ENCODE results near the gene PCDHGB3. TPM values are rescaled to one million over a fixed set of nuclear protein-coding genes. Genes with fewer than 3 reads are reported as not detected.

PCDHGB3 gene
- total RNA-seq, 4 donors from 2014 or later: 4.3 to 9.7 (median 7.5) TPM

DNA sequence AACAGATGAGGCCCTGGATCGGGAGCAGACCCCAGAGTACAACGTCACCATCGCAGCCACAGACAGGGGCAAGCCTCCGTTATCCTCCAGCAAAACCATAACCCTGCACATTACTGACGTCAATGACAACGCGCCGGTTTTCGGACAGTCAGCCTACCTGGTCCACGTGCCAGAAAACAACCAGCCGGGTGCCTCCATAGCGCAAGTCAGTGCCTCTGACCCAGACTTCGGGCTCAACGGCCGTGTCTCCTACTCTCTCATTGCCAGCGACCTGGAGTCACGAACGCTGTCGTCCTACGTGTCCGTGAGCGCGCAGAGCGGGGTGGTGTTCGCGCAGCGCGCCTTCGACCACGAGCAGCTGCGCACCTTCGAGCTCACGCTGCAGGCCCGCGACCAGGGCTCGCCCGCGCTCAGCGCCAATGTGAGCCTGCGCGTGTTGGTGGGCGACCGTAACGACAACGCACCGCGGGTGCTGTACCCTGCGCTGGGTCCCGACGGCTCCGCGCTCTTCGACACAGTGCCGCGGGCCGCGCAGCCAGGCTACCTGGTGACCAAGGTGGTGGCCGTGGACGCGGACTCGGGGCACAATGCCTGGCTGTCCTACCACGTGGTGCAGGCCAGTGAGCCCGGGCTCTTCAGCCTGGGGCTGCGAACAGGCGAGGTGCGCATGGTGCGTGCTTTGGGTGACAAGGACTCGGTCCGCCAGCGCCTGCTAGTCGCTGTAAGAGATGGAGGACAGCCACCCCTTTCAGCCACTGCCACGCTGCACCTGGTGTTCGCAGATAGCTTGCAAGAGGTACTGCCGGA lies 49.2 kb downstream of the PCDHGB3 start:
- TF ChIP-seq POLR2A (IDR thresholded peaks at IDR 0.05): no peak
- TF ChIP-seq, protein P1, sequence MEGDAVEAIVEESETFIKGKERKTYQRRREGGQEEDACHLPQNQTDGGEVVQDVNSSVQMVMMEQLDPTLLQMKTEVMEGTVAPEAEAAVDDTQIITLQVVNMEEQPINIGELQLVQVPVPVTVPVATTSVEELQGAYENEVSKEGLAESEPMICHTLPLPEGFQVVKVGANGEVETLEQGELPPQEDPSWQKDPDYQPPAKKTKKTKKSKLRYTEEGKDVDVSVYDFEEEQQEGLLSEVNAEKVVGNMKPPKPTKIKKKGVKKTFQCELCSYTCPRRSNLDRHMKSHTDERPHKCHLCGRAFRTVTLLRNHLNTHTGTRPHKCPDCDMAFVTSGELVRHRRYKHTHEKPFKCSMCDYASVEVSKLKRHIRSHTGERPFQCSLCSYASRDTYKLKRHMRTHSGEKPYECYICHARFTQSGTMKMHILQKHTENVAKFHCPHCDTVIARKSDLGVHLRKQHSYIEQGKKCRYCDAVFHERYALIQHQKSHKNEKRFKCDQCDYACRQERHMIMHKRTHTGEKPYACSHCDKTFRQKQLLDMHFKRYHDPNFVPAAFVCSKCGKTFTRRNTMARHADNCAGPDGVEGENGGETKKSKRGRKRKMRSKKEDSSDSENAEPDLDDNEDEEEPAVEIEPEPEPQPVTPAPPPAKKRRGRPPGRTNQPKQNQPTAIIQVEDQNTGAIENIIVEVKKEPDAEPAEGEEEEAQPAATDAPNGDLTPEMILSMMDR (IDR thresholded peaks at IDR 0.05): no peak
- no peak for TF ChIP-seq POLR2AphosphoS5 (IDR thresholded peaks at IDR 0.05)
- no peak for TF ChIP-seq EP300 (IDR thresholded peaks at IDR 0.05)
- WGBS: 32% methylated on average over 15 of the region's 74 CpGs
- no peaks in the 10 kb centered on the region for H3K27me3 ChIP-seq
- no peak overlapping the region for H3K4me3 ChIP-seq
- no peaks in the 10 kb centered on the region for H3K4me1 ChIP-seq
- H3K27ac ChIP-seq: no peak overlapping the region
- no peaks in the 10 kb centered on the region for H3K36me3 ChIP-seq
- H3K9me3 ChIP-seq: peaks cover 70% of the 10 kb centered on the region
- no peak for DNase-seq (ENCODE audit: low spot score in 2 of 2)

DNA sequence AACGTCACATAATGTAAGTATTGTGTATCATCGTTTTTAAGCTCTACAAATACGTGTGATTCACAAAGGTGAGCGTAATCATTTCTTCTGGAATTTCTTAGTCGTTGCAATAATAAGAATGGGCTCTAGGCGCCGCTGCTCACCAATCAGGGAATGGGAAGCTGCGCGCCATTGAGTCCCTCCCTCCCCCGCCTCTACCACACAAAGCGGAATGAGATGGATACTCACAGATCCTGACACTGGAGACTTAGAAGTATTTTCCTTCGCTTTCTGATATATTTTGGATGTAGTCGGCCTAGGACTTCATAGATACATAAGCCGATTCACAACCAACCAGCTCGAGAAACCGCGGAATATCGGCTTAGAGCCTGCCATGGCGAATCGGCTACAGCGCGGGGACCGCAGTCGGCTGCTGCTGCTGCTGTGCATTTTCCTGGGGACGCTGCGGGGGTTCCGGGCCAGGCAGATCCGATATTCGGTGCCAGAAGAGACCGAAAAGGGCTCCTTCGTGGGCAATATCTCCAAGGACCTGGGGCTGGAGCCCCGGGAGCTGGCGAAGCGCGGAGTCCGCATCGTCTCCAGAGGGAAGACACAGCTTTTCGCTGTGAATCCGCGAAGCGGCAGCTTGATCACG lies 50.9 kb downstream of the PCDHGB3 start, which contains the start of gene PCDHGA11:
TSS of gene PCDHGA11 (plus strand) at position 197 of the 634 bp plus-strand sequence. CDS start at position 374, 177 bp downstream.
- 18% methylated on average over 40 of the region's 42 CpGs for WGBS
- peaks cover 64% of the 10 kb centered on the region for H3K9me3 ChIP-seq

DNA sequence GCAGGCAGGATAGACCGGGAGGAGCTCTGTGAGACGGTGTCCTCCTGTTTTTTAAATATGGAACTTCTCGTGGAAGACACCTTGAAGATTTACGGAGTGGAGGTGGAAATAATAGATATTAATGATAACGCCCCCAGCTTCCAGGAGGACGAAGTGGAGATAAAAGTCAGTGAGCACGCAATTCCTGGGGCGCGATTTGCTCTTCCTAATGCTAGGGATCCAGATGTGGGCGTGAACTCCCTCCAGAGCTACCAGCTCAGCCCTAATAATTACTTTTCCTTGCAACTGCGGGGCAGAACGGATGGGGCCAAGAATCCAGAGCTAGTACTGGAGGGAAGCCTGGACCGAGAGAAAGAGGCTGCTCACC lies 51.4 kb downstream of the PCDHGB3 start:
- H3K4me1 ChIP-seq: no peaks in the 10 kb centered on the region
- no peak for DNase-seq (ENCODE audit: low spot score in 2 of 2)
- no peaks in the 10 kb centered on the region for H3K36me3 ChIP-seq
- H3K27ac ChIP-seq: no peak overlapping the region
- 14% methylated on average over 13 of the region's 13 CpGs for WGBS
- peaks cover 69% of the 10 kb centered on the region for H3K9me3 ChIP-seq
- TF ChIP-seq POLR2A (IDR thresholded peaks at IDR 0.05): no peak
- no peak for TF ChIP-seq POLR2AphosphoS5 (IDR thresholded peaks at IDR 0.05)
- TF ChIP-seq, protein P1 (IDR thresholded peaks at IDR 0.05): no peak
- no peak for TF ChIP-seq EP300 (IDR thresholded peaks at IDR 0.05)
- peak overlapping the region; percentile 36 for H3K4me3 ChIP-seq
- H3K27me3 ChIP-seq: no peaks in the 10 kb centered on the region

More for the DNA sequence above, 50.9 kb downstream of the PCDHGB3 start, which contains the start of gene PCDHGA11:
- Histone ChIP-seq H3K36me3 (no peaks in the 10 kb centered on the region), H3K4me1 (no peaks in the 10 kb centered on the region), H3K27ac (no peak within 1 kb of the TSS), H3K4me3 (peak within 1 kb of the TSS; percentile 36), H3K27me3 (no peaks in the 10 kb centered on the region)
- TF ChIP-seq POLR2AphosphoS5 (IDR thresholded peaks at IDR 0.05) (no peak), POLR2A (IDR thresholded peaks at IDR 0.05) (no peak), EP300 (IDR thresholded peaks at IDR 0.05) (no peak)
- TF ChIP-seq, protein P1 (IDR thresholded peaks at IDR 0.05): peak in 1 of 2 donors; percentile 13
- no peak for DNase-seq (ENCODE audit: low spot score in 2 of 2)

Other genes starting within 250 kb of the PCDHGB3 start
- gene PCDHB4, start 248.4 kb upstream of the PCDHGB3 start, total RNA-seq: 1 to 10 TPM; 1.8 to 5.6 (median 2.0) TPM
- gene PCDHB5, start 235.0 kb upstream of the PCDHGB3 start, total RNA-seq: 1 to 10 TPM in 2 of 4 donors, under 1 TPM in 2; 0.72 to 6.2 (median 1.9) TPM
- gene PCDHB6, start 220.2 kb upstream of the PCDHGB3 start, total RNA-seq: 1 to 10 TPM in 2 of 4 donors, under 1 TPM in 1, not detected in 1; 0.76 to 2.2 (median 1.7) TPM
- gene PCDHB7, start 197.6 kb upstream of the PCDHGB3 start, total RNA-seq: 1 to 10 TPM in 1 of 4 donors, under 1 TPM in 3; 0.49 to 1.2 (median 0.78) TPM
- under 1 TPM in 3 of 4 donors, not detected in 1; 0.62 to 0.93 (median 0.68) TPM for gene PCDHB8, start 192.5 kb upstream of the PCDHGB3 start, total RNA-seq
- gene PCDHB16, start 187.9 kb upstream of the PCDHGB3 start, total RNA-seq: 1 to 10 TPM; 2.9 to 4.8 (median 3.2) TPM
- 1 to 10 TPM; 1.1 to 3.2 (median 2.5) TPM for gene PCDHB9, start 183.1 kb upstream of the PCDHGB3 start, total RNA-seq
- gene PCDHB10, start 177.9 kb upstream of the PCDHGB3 start, total RNA-seq: 1 to 10 TPM in 3 of 4 donors, under 1 TPM in 1; 0.60 to 1.4 (median 1.2) TPM
- 1 to 10 TPM in 3 of 4 donors, under 1 TPM in 1; 0.98 to 2.8 (median 1.2) TPM for gene PCDHB11, start 170.6 kb upstream of the PCDHGB3 start, total RNA-seq
- gene PCDHB12, start 161.5 kb upstream of the PCDHGB3 start, total RNA-seq: 1 to 10 TPM in 1 of 4 donors, under 1 TPM in 3; 0.83 to 2.2 (median 0.95) TPM
- gene PCDHB13, start 156.3 kb upstream of the PCDHGB3 start, total RNA-seq: 1 to 10 TPM; 5.9 to 10.0 (median 6.2) TPM
- 1 to 10 TPM; 2.5 to 6.5 (median 6.0) TPM for gene PCDHB14, start 146.9 kb upstream of the PCDHGB3 start, total RNA-seq
- gene PCDHB15, start 124.8 kb upstream of the PCDHGB3 start, total RNA-seq: 1 to 10 TPM in 3 of 4 donors, under 1 TPM in 1; 0.68 to 2.3 (median 1.6) TPM
- gene SLC25A2, start 66.2 kb upstream of the PCDHGB3 start, total RNA-seq: 1 to 10 TPM in 2 of 4 donors, under 1 TPM in 2; 0.57 to 4.5 (median 0.99) TPM
- gene TAF7, start 49.5 kb upstream of the PCDHGB3 start, total RNA-seq: 10 to 100 TPM; 47.3 to 70.3 (median 62.7) TPM
- under 1 TPM; 0.26 to 0.38 (median 0.33) TPM for gene PCDHGA1, start 39.7 kb upstream of the PCDHGB3 start, total RNA-seq
- gene PCDHGA2, start 31.5 kb upstream of the PCDHGB3 start, total RNA-seq: 1 to 10 TPM; 2.0 to 3.4 (median 2.9) TPM
- 1 to 10 TPM; 1.3 to 2.3 (median 1.7) TPM for gene PCDHGA3, start 26.4 kb upstream of the PCDHGB3 start, total RNA-seq
- 1 to 10 TPM; 1.2 to 4.3 (median 2.8) TPM for gene PCDHGB1, start 20.1 kb upstream of the PCDHGB3 start, total RNA-seq
- gene PCDHGA4, start 15.2 kb upstream of the PCDHGB3 start, total RNA-seq: 1 to 10 TPM; 2.0 to 5.6 (median 3.2) TPM
- 1 to 10 TPM; 2.6 to 6.5 (median 3.8) TPM for gene PCDHGB2, start 10.2 kb upstream of the PCDHGB3 start, total RNA-seq
- gene PCDHGA5, start 6.1 kb upstream of the PCDHGB3 start, total RNA-seq: 1 to 10 TPM; 1.5 to 4.0 (median 2.7) TPM
- gene PCDHGA6, start 3.6 kb downstream of the PCDHGB3 start, total RNA-seq: 1 to 10 TPM; 3.3 to 7.3 (median 5.3) TPM
- 1 to 10 TPM; 2.7 to 5.6 (median 4.5) TPM for gene PCDHGA7, start 12.5 kb downstream of the PCDHGB3 start, total RNA-seq
- gene PCDHGB4, start 17.5 kb downstream of the PCDHGB3 start, total RNA-seq: 10 to 100 TPM in 1 of 4 donors, 1 to 10 TPM in 3; 4.1 to 10.3 (median 7.2) TPM
- gene PCDHGA8, start 22.4 kb downstream of the PCDHGB3 start, total RNA-seq: 1 to 10 TPM; 1.1 to 5.1 (median 2.1) TPM
- 10 to 100 TPM; 13.3 to 27.4 (median 15.3) TPM for gene PCDHGB5, start 27.7 kb downstream of the PCDHGB3 start, total RNA-seq
- gene PCDHGA9, start 32.5 kb downstream of the PCDHGB3 start, total RNA-seq: 10 to 100 TPM in 1 of 4 donors, 1 to 10 TPM in 3; 4.9 to 20.8 (median 7.9) TPM
- 10 to 100 TPM in 1 of 4 donors, 1 to 10 TPM in 3; 4.5 to 13.8 (median 8.2) TPM for gene PCDHGB6, start 37.8 kb downstream of the PCDHGB3 start, total RNA-seq
- gene PCDHGA10, start 42.7 kb downstream of the PCDHGB3 start, total RNA-seq: 10 to 100 TPM in 2 of 4 donors, 1 to 10 TPM in 2; 7.0 to 23.6 (median 10.3) TPM
- 10 to 100 TPM in 2 of 4 donors, 1 to 10 TPM in 2; 9.2 to 18.3 (median 9.9) TPM for gene PCDHGB7, start 47.4 kb downstream of the PCDHGB3 start, total RNA-seq
- gene PCDHGA11, start 50.8 kb downstream of the PCDHGB3 start, total RNA-seq: 10 to 100 TPM in 1 of 4 donors, 1 to 10 TPM in 3; 3.4 to 14.3 (median 6.9) TPM
- gene PCDHGA12, start 60.3 kb downstream of the PCDHGB3 start, total RNA-seq: 10 to 100 TPM in 1 of 4 donors, 1 to 10 TPM in 3; 2.9 to 13.4 (median 6.6) TPM
- gene PCDHGC3, start 105.7 kb downstream of the PCDHGB3 start, total RNA-seq: 10 to 100 TPM; 30.0 to 73.4 (median 60.4) TPM
- gene PCDHGC4, start 114.8 kb downstream of the PCDHGB3 start, total RNA-seq: 10 to 100 TPM in 3 of 4 donors, 1 to 10 TPM in 1; 2.7 to 30.6 (median 15.0) TPM
- 10 to 100 TPM in 1 of 4 donors, 1 to 10 TPM in 3; 1.6 to 10.5 (median 3.2) TPM for gene PCDHGC5, start 118.8 kb downstream of the PCDHGB3 start, total RNA-seq
- gene DIAPH1, start 248.8 kb downstream of the PCDHGB3 start, total RNA-seq: 100 to 1,000 TPM in 1 of 4 donors, 10 to 100 TPM in 3; 83.0 to 115 (median 95.1) TPM